HepG2 (cell line): Measurements from ENCODE around the gene ZNF302. TPM values are rescaled to one million over a fixed set of nuclear protein-coding genes. Genes with fewer than 3 reads are reported as not detected.

ENCODE experiments used
- AKAP8 ChIP-seq: sonication (generic); formaldehyde crosslinking; IDR thresholded peaks from 2 replicates; pipeline ENCODE4 v1.5.1; 2020; ENCODE audit warnings: mild to moderate bottlenecking, missing genetic modification reagents
- BRD4 ChIP-seq: sonication (generic); formaldehyde crosslinking; IDR thresholded peaks from 2 replicates; pipeline ENCODE4 v1.4.0; 2020; ENCODE audit warnings: missing genetic modification reagents
- CC2D1A ChIP-seq: sonication (generic); formaldehyde crosslinking; IDR thresholded peaks from 2 replicates; pipeline ENCODE4 v1.8.1; 2023; ENCODE audit warnings: mild to moderate bottlenecking, missing genetic modification reagents
- DPF2 ChIP-seq: sonication (generic); formaldehyde crosslinking; IDR thresholded peaks from 2 replicates; pipeline ENCODE4 v1.4.0; 2020; ENCODE audit warnings: mild to moderate bottlenecking, low read depth, missing genetic modification reagents, borderline replicate concordance
- FOXC1 ChIP-seq: sonication (generic); formaldehyde crosslinking; IDR thresholded peaks from 2 replicates; pipeline ENCODE4 v1.8.0; 2022; ENCODE audit warnings: mild to moderate bottlenecking, missing genetic modification reagents, borderline replicate concordance
- FOXO1 ChIP-seq: sonication (generic); formaldehyde crosslinking; IDR thresholded peaks from 2 replicates; pipeline ENCODE4 v1.4.0; 2020; ENCODE audit warnings: missing genetic modification reagents
- TARDBP ChIP-seq: sonication (generic); formaldehyde crosslinking; IDR thresholded peaks from 2 replicates; pipeline ENCODE4 v1.8.0; 2022; ENCODE audit warnings: mild to moderate bottlenecking, missing genetic modification reagents
- TBL1XR1 ChIP-seq: fragments of 150-350 bp; IDR thresholded peaks from 2 replicates; pipeline ENCODE4 v1.6.1; 2014; ENCODE audit warnings: borderline replicate concordance, low read length; ENCODE audit not compliant: partially characterized antibody
- ZFP1 ChIP-seq: IDR thresholded peaks from 2 replicates; pipeline ENCODE4 v1.6.1; 2016
- ZNF275 ChIP-seq: sonication (generic); formaldehyde crosslinking; IDR thresholded peaks from 2 replicates; pipeline ENCODE4 v1.8.0; 2022; ENCODE audit warnings: missing genetic modification reagents, mild to moderate bottlenecking, inconsistent platforms, borderline replicate concordance
- ZNF335 ChIP-seq: sonication (generic); formaldehyde crosslinking; IDR thresholded peaks from 2 replicates; pipeline ENCODE4 v1.4.0; 2020; ENCODE audit warnings: missing genetic modification reagents
- ZZZ3 ChIP-seq: sonication (generic); formaldehyde crosslinking; IDR thresholded peaks from 2 replicates; pipeline ENCODE4 v1.4.0; 2020; ENCODE audit warnings: missing genetic modification reagents, mild to moderate bottlenecking, borderline replicate concordance
- polyA plus RNA-seq, 8 experiments: library from polyadenylated mRNA; depleted of rRNA in 3 of 8; stranded (reverse) in 7 of 8; unstranded in 1 of 8; fragments of >200 nt; fragmentation: Illumina TruSeq in 4 of 8; extraction: Trizol in 4 of 8; gene quantifications; 2 replicates each; pipeline versions ENCODE4 v1.2.1 to v1.2.3, GENCODE V29; 2011 to 2016; ENCODE audit warnings: low read depth in 4 of 8, missing spikeins in 1 of 8, mixed read lengths in 1 of 8; ENCODE audit not compliant: insufficient read depth in 1 of 8
- total RNA-seq, 5 experiments: library from RNA; depleted of rRNA; stranded (reverse); fragments of >200 nt; fragmentation: Illumina TruSeq; extraction: Trizol; gene quantifications; 2 replicates each; pipeline ENCODE4 v1.2.3, GENCODE V29; 2016; ENCODE audit warnings: low read depth in 1 of 5
- TF ChIP-seq, protein P1 (sequence below), 2 experiments: sonication (generic) in 1 of 2; formaldehyde crosslinking in 1 of 2; IDR thresholded peaks; 2 replicates each; pipeline versions ENCODE4 v1.4.0 to v1.6.1; 2018 to 2020; ENCODE audit warnings: missing genetic modification reagents in 2 of 2, borderline replicate concordance in 1 of 2, low read depth in 1 of 2, mild to moderate bottlenecking in 1 of 2, missing biosample characterization in 1 of 2
- TF ChIP-seq, protein P2 (sequence below): sonication (generic); formaldehyde crosslinking; IDR thresholded peaks from 2 replicates; pipeline ENCODE4 v1.4.0; 2020; ENCODE audit warnings: missing genetic modification reagents
- TF ChIP-seq, protein P3 (sequence below), 2 experiments: fragments of 450-650 bp in 1 of 2; sonication (generic) in 1 of 2; formaldehyde crosslinking in 1 of 2; IDR thresholded peaks; 2 replicates each; pipeline versions ENCODE4 v1.6.1 to v1.8.0; 2016 to 2022; ENCODE audit warnings: antibody characterized with exemption in 1 of 2, mild to moderate bottlenecking in 1 of 2, missing genetic modification reagents in 1 of 2

The ZNF302 gene
- total and polyA plus RNA-seq, 2 of the 13 experiments (the other 11 are each of a cell fraction or from before 2014, with no cell fraction given): not detected

DNA sequence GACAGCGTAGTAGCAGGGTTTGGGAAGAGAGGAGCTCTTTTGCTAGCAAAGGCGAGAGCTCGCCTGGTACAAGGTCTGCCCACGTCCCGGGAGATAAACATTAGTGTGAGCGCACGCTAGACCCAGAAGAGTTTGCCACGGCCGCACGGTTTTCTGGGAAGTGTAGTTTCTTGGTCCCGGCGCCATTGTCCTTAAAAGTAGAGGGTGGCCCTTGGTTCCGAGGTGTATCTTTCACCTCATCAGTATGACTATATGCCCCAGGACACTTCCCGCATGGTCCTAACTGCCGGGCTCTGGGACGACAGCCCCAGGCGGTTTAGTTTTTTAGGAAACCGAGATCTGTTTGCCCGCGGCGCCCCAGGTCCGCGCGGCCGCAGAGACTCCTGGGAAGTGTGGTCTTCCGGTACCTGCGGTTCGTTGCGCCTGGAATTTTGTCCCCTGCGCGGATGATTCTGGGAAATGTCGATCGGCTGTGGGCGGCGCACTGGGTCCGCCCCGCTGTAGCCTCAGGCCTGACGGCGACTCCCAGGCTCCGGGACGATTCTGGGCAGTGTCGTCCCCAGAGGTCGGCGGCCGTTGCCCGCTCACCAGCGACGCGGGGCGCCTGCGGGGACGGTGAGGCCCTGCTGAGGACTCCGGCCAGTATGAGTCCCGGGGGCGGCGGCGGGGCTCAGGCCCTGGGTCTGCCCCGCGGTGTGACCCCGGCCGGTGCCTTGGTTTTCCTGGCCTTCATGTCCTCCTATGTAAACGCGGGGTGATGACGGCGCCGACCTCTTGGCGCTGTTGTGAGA lies 56.5 kb downstream of the ZNF302 start, which contains the start of gene ZNF181 (continued):
- TF ChIP-seq BRD4: 0 out of 2 replicates have a peak, but pooled peaks have one; percentile 55
- TF ChIP-seq, protein P1, sequence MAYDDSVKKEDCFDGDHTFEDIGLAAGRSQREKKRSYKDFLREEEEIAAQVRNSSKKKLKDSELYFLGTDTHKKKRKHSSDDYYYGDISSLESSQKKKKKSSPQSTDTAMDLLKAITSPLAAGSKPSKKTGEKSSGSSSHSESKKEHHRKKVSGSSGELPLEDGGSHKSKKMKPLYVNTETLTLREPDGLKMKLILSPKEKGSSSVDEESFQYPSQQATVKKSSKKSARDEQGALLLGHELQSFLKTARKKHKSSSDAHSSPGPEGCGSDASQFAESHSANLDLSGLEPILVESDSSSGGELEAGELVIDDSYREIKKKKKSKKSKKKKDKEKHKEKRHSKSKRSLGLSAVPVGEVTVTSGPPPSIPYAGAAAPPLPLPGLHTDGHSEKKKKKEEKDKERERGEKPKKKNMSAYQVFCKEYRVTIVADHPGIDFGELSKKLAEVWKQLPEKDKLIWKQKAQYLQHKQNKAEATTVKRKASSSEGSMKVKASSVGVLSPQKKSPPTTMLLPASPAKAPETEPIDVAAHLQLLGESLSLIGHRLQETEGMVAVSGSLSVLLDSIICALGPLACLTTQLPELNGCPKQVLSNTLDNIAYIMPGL (CRISPR knock-in tag; IDR thresholded peaks at IDR 0.05; ENCODE audit: borderline replicate concordance in 1 of 2, low read depth in 1 of 2): peak; percentile 58 to 73; a peak in 2 of 4 replicates
- TF ChIP-seq CC2D1A: no peak
- TF ChIP-seq AKAP8: 0 out of 2 replicates have a peak, but pooled peaks have one; percentile 33
- TF ChIP-seq FOXO1 (CRISPR knock-in tag): peak; percentile 74; the same call in 1 of the 2 replicates
- peak; percentile 41; the same call in 1 of the 2 replicates for TF ChIP-seq TARDBP (CRISPR knock-in tag)
- peak; percentile 46; the same call in 1 of the 2 replicates for TF ChIP-seq FOXC1 (CRISPR knock-in tag)
- TF ChIP-seq ZNF275 (CRISPR knock-in tag): no peak; the same call in 1 of the 2 replicates
- TF ChIP-seq, protein P2, sequence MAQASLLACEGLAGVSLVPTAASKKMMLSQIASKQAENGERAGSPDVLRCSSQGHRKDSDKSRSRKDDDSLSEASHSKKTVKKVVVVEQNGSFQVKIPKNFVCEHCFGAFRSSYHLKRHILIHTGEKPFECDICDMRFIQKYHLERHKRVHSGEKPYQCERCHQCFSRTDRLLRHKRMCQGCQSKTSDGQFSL (CRISPR knock-in tag): no peak
- TF ChIP-seq, protein P3, sequence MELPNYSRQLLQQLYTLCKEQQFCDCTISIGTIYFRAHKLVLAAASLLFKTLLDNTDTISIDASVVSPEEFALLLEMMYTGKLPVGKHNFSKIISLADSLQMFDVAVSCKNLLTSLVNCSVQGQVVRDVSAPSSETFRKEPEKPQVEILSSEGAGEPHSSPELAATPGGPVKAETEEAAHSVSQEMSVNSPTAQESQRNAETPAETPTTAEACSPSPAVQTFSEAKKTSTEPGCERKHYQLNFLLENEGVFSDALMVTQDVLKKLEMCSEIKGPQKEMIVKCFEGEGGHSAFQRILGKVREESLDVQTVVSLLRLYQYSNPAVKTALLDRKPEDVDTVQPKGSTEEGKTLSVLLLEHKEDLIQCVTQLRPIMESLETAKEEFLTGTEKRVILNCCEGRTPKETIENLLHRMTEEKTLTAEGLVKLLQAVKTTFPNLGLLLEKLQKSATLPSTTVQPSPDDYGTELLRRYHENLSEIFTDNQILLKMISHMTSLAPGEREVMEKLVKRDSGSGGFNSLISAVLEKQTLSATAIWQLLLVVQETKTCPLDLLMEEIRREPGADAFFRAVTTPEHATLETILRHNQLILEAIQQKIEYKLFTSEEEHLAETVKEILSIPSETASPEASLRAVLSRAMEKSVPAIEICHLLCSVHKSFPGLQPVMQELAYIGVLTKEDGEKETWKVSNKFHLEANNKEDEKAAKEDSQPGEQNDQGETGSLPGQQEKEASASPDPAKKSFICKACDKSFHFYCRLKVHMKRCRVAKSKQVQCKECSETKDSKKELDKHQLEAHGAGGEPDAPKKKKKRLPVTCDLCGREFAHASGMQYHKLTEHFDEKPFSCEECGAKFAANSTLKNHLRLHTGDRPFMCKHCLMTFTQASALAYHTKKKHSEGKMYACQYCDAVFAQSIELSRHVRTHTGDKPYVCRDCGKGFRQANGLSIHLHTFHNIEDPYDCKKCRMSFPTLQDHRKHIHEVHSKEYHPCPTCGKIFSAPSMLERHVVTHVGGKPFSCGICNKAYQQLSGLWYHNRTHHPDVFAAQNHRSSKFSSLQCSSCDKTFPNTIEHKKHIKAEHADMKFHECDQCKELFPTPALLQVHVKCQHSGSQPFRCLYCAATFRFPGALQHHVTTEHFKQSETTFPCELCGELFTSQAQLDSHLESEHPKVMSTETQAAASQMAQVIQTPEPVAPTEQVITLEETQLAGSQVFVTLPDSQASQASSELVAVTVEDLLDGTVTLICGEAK (IDR thresholded peaks at IDR 0.05): no peak
- TF ChIP-seq, protein P3 (CRISPR knock-in tag; IDR thresholded peaks at IDR 0.05): peak; percentile 67
- TF ChIP-seq DPF2: no peak
- TF ChIP-seq ZNF335 (CRISPR knock-in tag): 0 out of 2 replicates have a peak, but pooled peaks have one; percentile 13
- no peak for TF ChIP-seq ZFP1
- no peak for TF ChIP-seq TBL1XR1
- peak; percentile 56 for TF ChIP-seq ZZZ3 (CRISPR knock-in tag)
